ENCODE measurements around the gene CEACAM4.
"Not testable (repeated sequence)": the region's sequence is repeated elsewhere in the genome, so short reads cannot be mapped to it uniquely, and the experiment has no call there.

CEACAM4 gene

GRCh38 chr19:41582577-41583182, 44.2 kb downstream of the CEACAM4 start:
- not testable (repeated sequence) for DNase-seq

GRCh38 chr19:41581068-41581467, 45.8 kb downstream of the CEACAM4 start:
- not testable (repeated sequence) for DNase-seq

- no peak for DNase-seq
These were observed 48.0 kb downstream of the CEACAM4 start for GRCh38 chr19:41578886-41579285.

GRCh38 chr19:41577833-41578232, 49.0 kb downstream of the CEACAM4 start:
- no peak for DNase-seq

- DNase-seq, result no peak
These were observed 49.6 kb downstream of the CEACAM4 start for GRCh38 chr19:41577144-41577830.

- DNase-seq, result no peak
These were observed 50.9 kb downstream of the CEACAM4 start, which contains the start of gene CEACAM21 for GRCh38 chr19:41575998-41576397. TSS of gene CEACAM21 (plus strand) at chr19:41576166. CDS start at chr19:41576275, 109 bp downstream.

GRCh38 chr19:41570639-41571112, 56.2 kb downstream of the CEACAM4 start:
- peak; percentile 59 for DNase-seq

GRCh38 chr19:41570179-41570578, 56.7 kb downstream of the CEACAM4 start:
- no peak for DNase-seq

GRCh38 chr19:41569481-41570150, 57.3 kb downstream of the CEACAM4 start:
- no peak for DNase-seq
